ENCODE data around the gene CAPN2.
A peak's percentile ranks its signal among the peaks of the same experiment; 100 is the strongest.

Gene CAPN2

GRCh38 chr1:223730479-223731132, 18.3 kb downstream of the CAPN2 start:
- Histone ChIP-seq H4K8ac (ENCODE audit: low read depth, low read length) (no peak overlapping the region), H2BK12ac (ENCODE audit: low read length) (no peak overlapping the region), H3K27me3 (ENCODE audit: control insufficient read depth in 3 of 3, insufficient read depth in 3 of 3, low read depth in 1 of 3, low read length in 3 of 3) (no peaks in the 10 kb centered on the region), H2BK15ac (ENCODE audit: low read length) (no peak overlapping the region), H2BK5ac (ENCODE audit: low read length) (no peak overlapping the region), H3K9ac (ENCODE audit: low read depth, low read length, poor library complexity) (no peak overlapping the region), H3K27ac (replicated peaks; ENCODE audit: low read length) (no peak overlapping the region), H2BK120ac (ENCODE audit: low read depth, low read length) (no peak overlapping the region), H3K4ac (ENCODE audit: low read length) (no peak overlapping the region), H3K4me2 (ENCODE audit: insufficient read depth, low read length, poor library complexity, severe bottlenecking) (no peak overlapping the region), H3K18ac (ENCODE audit: low read length) (no peak overlapping the region), H3K4me3 (ENCODE audit: low read length in 2 of 2) (no peak overlapping the region), H4K91ac (ENCODE audit: low read depth, low read length, poor library complexity) (no peak overlapping the region), H3K9me3 (replicated peaks in 1 of 2; ENCODE audit: control insufficient read depth in 2 of 2, insufficient read depth in 1 of 2, low read depth in 1 of 2, low read length in 2 of 2) (no peaks in the 10 kb centered on the region), H3K4me1 (ENCODE audit: control insufficient read depth in 2 of 2, insufficient read depth in 1 of 2, low read depth in 1 of 2, low read length in 2 of 2) (peaks cover 15 to 27% of the 10 kb centered on the region in 2 donors), H3K14ac (ENCODE audit: low read length) (no peak overlapping the region), H2AFZ (ENCODE audit: low read length) (no peak overlapping the region), H3K79me1 (ENCODE audit: low read depth, low read length) (no peaks in the 10 kb centered on the region), H3K36me3 (replicated peaks in 1 of 2; ENCODE audit: control insufficient read depth in 2 of 2, insufficient read depth in 2 of 2, low read length in 2 of 2) (peaks cover 5 to 47% of the 10 kb centered on the region in 2 donors), H2AK5ac (ENCODE audit: low read depth, low read length) (no peak overlapping the region), H3K23ac (ENCODE audit: low read depth, low read length, poor library complexity) (no peak overlapping the region)
- DNase-seq (ENCODE audit: low spot score) = no peak
- no CpG with 5 or more reads among the region's 4 CpGs for WGBS, 2 donors (ENCODE audit: extremely low coverage in 2 of 2, insufficient read length in 2 of 2, insufficient replicate concordance in 1 of 2)

- no peak overlapping the region for H2BK12ac ChIP-seq (ENCODE audit: low read length)
- no peak overlapping the region for H3K4me3 ChIP-seq (ENCODE audit: low read length in 2 of 2)
- H3K14ac ChIP-seq (ENCODE audit: low read length) = no peak overlapping the region
- peak overlapping the region; percentile 63 for H3K9ac ChIP-seq (ENCODE audit: low read depth, low read length, poor library complexity)
- no peak for DNase-seq (ENCODE audit: low spot score)
- H3K4me2 ChIP-seq (ENCODE audit: insufficient read depth, low read length, poor library complexity, severe bottlenecking) = no peak overlapping the region
- H2AK5ac ChIP-seq (ENCODE audit: low read depth, low read length) = no peak overlapping the region
- H3K4me1 ChIP-seq (ENCODE audit: control insufficient read depth in 2 of 2, insufficient read depth in 1 of 2, low read depth in 1 of 2, low read length in 2 of 2) = peaks cover 9 to 21% of the 10 kb centered on the region in 2 donors
- H3K4ac ChIP-seq (ENCODE audit: low read length) = no peak overlapping the region
- peak overlapping the region; percentile 34 for H3K23ac ChIP-seq (ENCODE audit: low read depth, low read length, poor library complexity)
- no peak overlapping the region for H4K8ac ChIP-seq (ENCODE audit: low read depth, low read length)
- no peaks in the 10 kb centered on the region for H3K27me3 ChIP-seq (ENCODE audit: control insufficient read depth in 3 of 3, insufficient read depth in 3 of 3, low read depth in 1 of 3, low read length in 3 of 3)
- H3K79me1 ChIP-seq (ENCODE audit: low read depth, low read length) = no peaks in the 10 kb centered on the region
- H2BK120ac ChIP-seq (ENCODE audit: low read depth, low read length) = no peak overlapping the region
- peaks cover 5 to 44% of the 10 kb centered on the region in 2 donors for H3K36me3 ChIP-seq (replicated peaks in 1 of 2; ENCODE audit: control insufficient read depth in 2 of 2, insufficient read depth in 2 of 2, low read length in 2 of 2)
- peak overlapping the region; percentile 32 for H3K18ac ChIP-seq (ENCODE audit: low read length)
- H3K9me3 ChIP-seq (replicated peaks in 1 of 2; ENCODE audit: control insufficient read depth in 2 of 2, insufficient read depth in 1 of 2, low read depth in 1 of 2, low read length in 2 of 2) = no peaks in the 10 kb centered on the region
- H3K27ac ChIP-seq (replicated peaks; ENCODE audit: low read length) = no peak overlapping the region
- no peak overlapping the region for H4K91ac ChIP-seq (ENCODE audit: low read depth, low read length, poor library complexity)
- no peak overlapping the region for H2BK15ac ChIP-seq (ENCODE audit: low read length)
- H2AFZ ChIP-seq (ENCODE audit: low read length) = no peak overlapping the region
- no peak overlapping the region for H2BK5ac ChIP-seq (ENCODE audit: low read length)
- WGBS, 2 donors (ENCODE audit: extremely low coverage in 2 of 2, insufficient read length in 2 of 2, insufficient replicate concordance in 1 of 2) = no CpG with 5 or more reads among the region's 13 CpGs
These were observed 18.9 kb downstream of the CAPN2 start for GRCh38 chr1:223731133-223731770.

- H2AK5ac ChIP-seq (ENCODE audit: low read depth, low read length) = no peak overlapping the region
- H3K4ac ChIP-seq (ENCODE audit: low read length) = no peak overlapping the region
- no peak overlapping the region for H4K8ac ChIP-seq (ENCODE audit: low read depth, low read length)
- no peak overlapping the region for H3K14ac ChIP-seq (ENCODE audit: low read length)
- no peak for DNase-seq (ENCODE audit: low spot score)
- no peak overlapping the region for H3K27ac ChIP-seq (replicated peaks; ENCODE audit: low read length)
- peaks cover 0 to 11% of the 10 kb centered on the region in 2 donors for H3K4me1 ChIP-seq (ENCODE audit: control insufficient read depth in 2 of 2, insufficient read depth in 1 of 2, low read depth in 1 of 2, low read length in 2 of 2)
- no peak overlapping the region for H3K18ac ChIP-seq (ENCODE audit: low read length)
- H3K9ac ChIP-seq (ENCODE audit: low read depth, low read length, poor library complexity) = no peak overlapping the region
- no peaks in the 10 kb centered on the region for H3K27me3 ChIP-seq (ENCODE audit: control insufficient read depth in 3 of 3, insufficient read depth in 3 of 3, low read depth in 1 of 3, low read length in 3 of 3)
- no peak overlapping the region for H2BK120ac ChIP-seq (ENCODE audit: low read depth, low read length)
- H3K4me3 ChIP-seq (ENCODE audit: low read length in 2 of 2) = no peak overlapping the region
- no peaks in the 10 kb centered on the region for H3K9me3 ChIP-seq (replicated peaks in 1 of 2; ENCODE audit: control insufficient read depth in 2 of 2, insufficient read depth in 1 of 2, low read depth in 1 of 2, low read length in 2 of 2)
- H2BK5ac ChIP-seq (ENCODE audit: low read length) = no peak overlapping the region
- WGBS, 2 donors (ENCODE audit: extremely low coverage in 2 of 2, insufficient read length in 2 of 2, insufficient replicate concordance in 1 of 2) = no CpG with 5 or more reads among the region's 6 CpGs
- no peak overlapping the region for H4K91ac ChIP-seq (ENCODE audit: low read depth, low read length, poor library complexity)
- no peak overlapping the region for H3K4me2 ChIP-seq (ENCODE audit: insufficient read depth, low read length, poor library complexity, severe bottlenecking)
- H2BK12ac ChIP-seq (ENCODE audit: low read length) = no peak overlapping the region
- no peak overlapping the region for H2AFZ ChIP-seq (ENCODE audit: low read length)
- H3K79me1 ChIP-seq (ENCODE audit: low read depth, low read length) = no peaks in the 10 kb centered on the region
- H2BK15ac ChIP-seq (ENCODE audit: low read length) = no peak overlapping the region
- H3K23ac ChIP-seq (ENCODE audit: low read depth, low read length, poor library complexity) = no peak overlapping the region
- H3K36me3 ChIP-seq (replicated peaks in 1 of 2; ENCODE audit: control insufficient read depth in 2 of 2, insufficient read depth in 2 of 2, low read length in 2 of 2) = peaks cover 5 to 35% of the 10 kb centered on the region in 2 donors
These were observed 20.9 kb downstream of the CAPN2 start for GRCh38 chr1:223732993-223733798.

All from neuronal stem cell (in vitro differentiated cells).